ENCODE data around the gene ARMS2.

GRCh38 chr10:122500726-122501125, 46.3 kb downstream of the ARMS2 start:
- no peak for TF ChIP-seq CTCF (conservative IDR thresholded peaks at IDR 0.05)
- no peak for TF ChIP-seq ZFX (IDR thresholded peaks at IDR 0.05)
